HepG2 (cell line): ENCODE results near the gene UCP2. TPM values are rescaled to one million over a fixed set of nuclear protein-coding genes. Genes with fewer than 3 reads are reported as not detected.

Experiments used
- ATAC-seq: fragments of 200-7000 bp; cut with Tn5 transposase; 3 replicates; pipeline ENCODE4 v1.9.1; 2020; ENCODE audit warnings: mild to moderate bottlenecking, moderate library complexity
- BruUV-seq: library from RNA; stranded (reverse); fragments of 400-500 nt; replicated peaks from 2 replicates; lab custom pipeline; 2021; lab: Mats Ljungman, UMichigan
- CTCF ChIA-PET: fragments of 300-600 bp; formaldehyde crosslinking; extraction: SDS; loops from one replicate; lab custom pipeline; 2021; ENCODE audit warnings: low total read pairs, inconsistent platforms, low intra/inter-chr PET ratio; lab: Yijun Ruan, JAX
- POLR2A ChIA-PET: fragments of 350-600 bp; sonication (Branson Sonifier 250); formaldehyde crosslinking; loops from one replicate; lab custom pipeline; 2020; ENCODE audit warnings: antibody characterized with exemption, inconsistent platforms; lab: Yijun Ruan, JAX
- DNase-seq: peaks from one replicate; pipeline ENCODE4 v3.0.0-alpha.2; 2015; ENCODE audit warnings: low spot score
- FAIRE-seq: peaks from 3 replicates; lab custom pipeline; 2011; peaks lifted over from hg19 to GRCh38; lab: Jason Lieb, UNC
- H2AFZ ChIP-seq: one replicate; pipeline ENCODE4 v1.6.1; 2011; ENCODE audit warnings: low read length, inconsistent platforms
- H3K27ac ChIP-seq: fragments of 300-600 bp; 3 replicates; pipeline ENCODE4 v1.8.0; 2011; ENCODE audit warnings: mixed run types, mild to moderate bottlenecking, mixed read lengths, low read length, inconsistent platforms; ENCODE audit not compliant: insufficient read depth; ENCODE audit errors: extremely low read length
- H3K27me3 ChIP-seq, 2 experiments: fragments of 200-600 bp in 1 of 2; 2 replicates in 1 of 2; 3 replicates in 1 of 2; pipeline versions ENCODE4 v1.6.0 to v1.8.0; 2011; ENCODE audit warnings: low read length in 2 of 2, mild to moderate bottlenecking in 2 of 2, moderate library complexity in 2 of 2, inconsistent platforms in 1 of 2; ENCODE audit not compliant: insufficient read depth in 2 of 2, control insufficient read depth in 1 of 2
- H3K36me3 ChIP-seq, 2 experiments: fragments of 200-600 bp in 1 of 2; replicated peaks in 1 of 2; 2 replicates in 1 of 2; 3 replicates in 1 of 2; pipeline versions ENCODE4 v1.5.1 to v1.8.0; 2011; ENCODE audit warnings: low read length in 2 of 2, inconsistent platforms in 1 of 2; ENCODE audit not compliant: insufficient read depth in 2 of 2, control insufficient read depth in 1 of 2
- H3K4me1 ChIP-seq: 2 replicates; pipeline ENCODE4 v1.5.1; 2012; ENCODE audit warnings: low read length, inconsistent platforms; ENCODE audit not compliant: insufficient read depth
- H3K4me2 ChIP-seq: 2 replicates; pipeline ENCODE4 v1.6.0; 2011; ENCODE audit warnings: low read depth, low read length, inconsistent platforms
- H3K4me3 ChIP-seq, 3 experiments: fragments of 200-600 bp in 1 of 3; sonication (generic), shearing (Covaris generic) in 1 of 3; replicated peaks in 1 of 3; 2 replicates each; pipeline ENCODE4 v1.5.1; 2011 to 2016; ENCODE audit warnings: low read length in 3 of 3, inconsistent platforms in 2 of 3, low read depth in 2 of 3, mild to moderate bottlenecking in 2 of 3, control low read depth in 1 of 3, mixed read lengths in 1 of 3; ENCODE audit not compliant: insufficient read depth in 1 of 3
- H3K79me2 ChIP-seq: one replicate; pipeline ENCODE4 v1.6.1; 2011; ENCODE audit warnings: low read length, inconsistent platforms; ENCODE audit not compliant: insufficient read depth
- H3K9ac ChIP-seq: 2 replicates; pipeline ENCODE4 v1.6.0; 2011; ENCODE audit warnings: mild to moderate bottlenecking, low read depth, low read length, inconsistent platforms; ENCODE audit not compliant: insufficient read depth
- H3K9me3 ChIP-seq: 2 replicates; pipeline ENCODE4 v1.5.1; 2012; ENCODE audit warnings: mild to moderate bottlenecking, low read length
- H4K20me1 ChIP-seq: 2 replicates; pipeline ENCODE4 v1.6.0; 2011; ENCODE audit warnings: inconsistent platforms, mild to moderate bottlenecking, low read length, moderate library complexity; ENCODE audit not compliant: insufficient read depth
- ARID2 ChIP-seq: sonication (generic); formaldehyde crosslinking; IDR thresholded peaks from 2 replicates; pipeline ENCODE4 v1.8.1; 2022; ENCODE audit warnings: mild to moderate bottlenecking, missing genetic modification reagents, borderline replicate concordance
- BRCA1 ChIP-seq: sonication (generic); formaldehyde crosslinking; IDR thresholded peaks from 2 replicates; pipeline ENCODE4 v1.4.0; 2020; ENCODE audit warnings: missing genetic modification reagents
- FOXM1 ChIP-seq: sonication (generic); formaldehyde crosslinking; IDR thresholded peaks from 2 replicates; pipeline ENCODE4 v1.5.0; 2020; ENCODE audit warnings: missing genetic modification reagents
- HDAC1 ChIP-seq: sonication (generic); formaldehyde crosslinking; IDR thresholded peaks from 2 replicates; pipeline ENCODE4 v1.5.1; 2020; ENCODE audit warnings: mild to moderate bottlenecking, missing genetic modification reagents
- MAFK ChIP-seq, 2 experiments: IDR thresholded peaks in 1 of 2; conservative IDR thresholded peaks in 1 of 2; 2 replicates each; pipeline ENCODE4 v1.6.1; 2011; ENCODE audit warnings: improper control_type of control experiment in 2 of 2, low read length in 2 of 2
- MTERF4 ChIP-seq: sonication (generic); formaldehyde crosslinking; IDR thresholded peaks from 2 replicates; pipeline ENCODE4 v1.8.0; 2023; ENCODE audit warnings: mild to moderate bottlenecking, missing genetic modification reagents
- MXI1 ChIP-seq: IDR thresholded peaks from 3 replicates; pipeline ENCODE4 v1.6.1; 2012; ENCODE audit warnings: low read depth, low read length, inconsistent platforms, borderline replicate concordance
- NFYB ChIP-seq: sonication (generic); formaldehyde crosslinking; IDR thresholded peaks from 2 replicates; pipeline ENCODE4 v1.4.0; 2020; ENCODE audit warnings: missing genetic modification reagents
- RFX1 ChIP-seq: fragments of 450-650 bp; IDR thresholded peaks from 2 replicates; pipeline ENCODE4 v1.6.1; 2017
- RFX3 ChIP-seq: IDR thresholded peaks from 2 replicates; pipeline ENCODE4 v1.6.1; 2016; ENCODE audit warnings: missing biosample characterization, missing genetic modification reagents
- ZBTB38 ChIP-seq: sonication (generic); formaldehyde crosslinking; IDR thresholded peaks from 2 replicates; pipeline ENCODE4 v1.5.1; 2020; ENCODE audit warnings: mild to moderate bottlenecking, missing genetic modification reagents
- ZFP82 ChIP-seq: sonication (generic); formaldehyde crosslinking; IDR thresholded peaks from 2 replicates; pipeline ENCODE4 v1.5.1; 2020; ENCODE audit warnings: mild to moderate bottlenecking, missing genetic modification reagents, borderline replicate concordance
- ZMYM3 ChIP-seq: sonication (generic); formaldehyde crosslinking; IDR thresholded peaks from 2 replicates; pipeline ENCODE4 v1.5.1; 2020; ENCODE audit warnings: mild to moderate bottlenecking, missing genetic modification reagents
- ZNF143 ChIP-seq: sonication (generic); formaldehyde crosslinking; IDR thresholded peaks from 2 replicates; pipeline ENCODE4 v1.4.0; 2020; ENCODE audit warnings: missing genetic modification reagents
- ZNF503 ChIP-seq: sonication (generic); formaldehyde crosslinking; IDR thresholded peaks from 2 replicates; pipeline ENCODE4 v1.4.0; 2020; ENCODE audit warnings: missing genetic modification reagents
- ZNF777 ChIP-seq: sonication (generic); formaldehyde crosslinking; IDR thresholded peaks from 2 replicates; pipeline ENCODE4 v1.4.0; 2020; ENCODE audit warnings: missing genetic modification reagents
- ZNF891 ChIP-seq: sonication (generic); formaldehyde crosslinking; IDR thresholded peaks from 2 replicates; pipeline ENCODE4 v1.5.0; 2020; ENCODE audit warnings: mild to moderate bottlenecking, missing genetic modification reagents
- WGBS: methylation state at CpG from one replicate; pipeline ENCODE4 v1.1.6; 2017; ENCODE audit warnings: low lambda C conversion rate; 5-methylcytosine and 5-hydroxymethylcytosine counted together
- in situ Hi-C: cut with HindIII; loops from 2 replicates; pipeline ENCODE4 v1.10.0; 2017; ENCODE audit warnings: low pct_unique_long_range_greater_than_20kb; ENCODE audit not compliant: extremely low pct_ligation_motif_present
- intact Hi-C: fragments of 100-400 bp; cut with micrococcal nuclease; formaldehyde crosslinking; loops from one replicate; pipeline ENCODE4 v1.10.0; 2022; ENCODE audit not compliant: unreplicated experiment
- polyA plus RNA-seq, 8 experiments: library from polyadenylated mRNA; depleted of rRNA in 3 of 8; stranded (reverse) in 7 of 8; unstranded in 1 of 8; fragments of >200 nt; fragmentation: Illumina TruSeq in 4 of 8; extraction: Trizol in 4 of 8; gene quantifications; 2 replicates each; pipeline versions ENCODE4 v1.2.1 to v1.2.3, GENCODE V29; 2011 to 2016; ENCODE audit warnings: low read depth in 4 of 8, missing spikeins in 1 of 8, mixed read lengths in 1 of 8; ENCODE audit not compliant: insufficient read depth in 1 of 8
- total RNA-seq, 5 experiments: library from RNA; depleted of rRNA; stranded (reverse); fragments of >200 nt; fragmentation: Illumina TruSeq; extraction: Trizol; gene quantifications; 2 replicates each; pipeline ENCODE4 v1.2.3, GENCODE V29; 2016; ENCODE audit warnings: low read depth in 1 of 5
- TF ChIP-seq, protein P1 (sequence below): sonication (generic); formaldehyde crosslinking; IDR thresholded peaks from 2 replicates; pipeline ENCODE4 v1.5.1; 2020; ENCODE audit warnings: missing genetic modification reagents, mild to moderate bottlenecking, borderline replicate concordance

The UCP2 gene
- total and polyA plus RNA-seq, 2 of the 13 experiments (the other 11 are each of a cell fraction or from before 2014, with no cell fraction given): 2.7 to 3.2 TPM

DNA sequence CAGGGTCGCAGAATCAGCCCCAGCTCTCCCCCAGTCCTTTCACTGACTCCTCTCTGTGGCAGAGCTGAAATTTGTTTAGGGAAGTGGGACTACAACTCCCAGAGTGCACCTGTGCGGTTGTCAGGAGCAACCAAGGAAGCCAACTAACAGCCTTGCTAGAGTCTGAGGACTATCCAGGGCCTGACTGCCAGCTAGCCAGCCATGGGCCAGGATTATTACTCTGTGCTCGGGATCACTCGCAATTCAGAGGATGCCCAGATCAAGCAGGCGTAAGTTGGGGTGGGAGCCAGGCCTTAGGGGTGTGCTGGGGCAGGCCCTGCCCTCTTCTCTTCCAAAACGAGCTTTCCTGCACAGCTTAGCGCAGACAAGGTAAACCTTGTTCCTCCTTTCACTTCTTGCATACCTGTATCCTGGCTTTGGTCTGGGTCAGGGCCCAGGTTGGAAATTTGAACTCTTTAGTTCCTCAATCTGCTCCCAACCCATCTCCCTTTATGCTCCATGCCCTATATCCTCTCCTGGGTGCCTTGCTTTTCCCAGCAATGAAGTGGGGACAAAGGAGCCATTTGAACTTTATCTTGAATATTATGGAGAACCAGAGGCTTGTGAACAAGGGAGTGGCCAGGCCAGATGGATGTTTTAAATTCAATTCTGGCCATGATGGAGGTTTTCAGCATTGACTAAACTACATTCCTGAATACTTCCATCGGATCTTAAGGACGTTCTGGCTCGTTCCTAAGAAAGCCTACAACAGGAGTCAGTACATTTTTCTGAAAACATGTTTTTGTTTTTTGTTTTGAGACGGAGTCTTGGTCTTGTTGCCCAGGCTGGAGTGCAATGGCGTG lies 31.6 kb downstream of the UCP2 start, which contains the start of gene DNAJB13:
Gene DNAJB13, plus strand, starts transcription at position 158 of the 842 bp plus-strand sequence. Its CDS starts 44 bp downstream, at position 202.
- intact Hi-C loops (no loop called here), in situ Hi-C loops (loop anchor here (25.0 kb wide), 1 partner anchor 211 kb away; the partner anchor contains the start of genes C2CD3 and PPME1)
- Histone ChIP-seq H3K27me3 (no peaks in the 10 kb centered on the region; a peak in 1 of 5 replicates), H3K79me2 (peaks cover 11% of the 10 kb centered on the region), H3K4me2 (peak within 1 kb of the TSS; percentile 80), H3K4me1 (peaks cover 67% of the 10 kb centered on the region), H4K20me1 (0 out of 2 replicates have a peak, but pooled peaks cover 3% of the 10 kb centered on the region), H2AFZ (no peak within 1 kb of the TSS), H3K36me3 (peaks cover 0 to 7% of the 10 kb centered on the region in 2 experiments; a peak in 2 of 5 replicates), H3K27ac (peak within 1 kb of the TSS; percentile 86), H3K9ac (peak within 1 kb of the TSS; percentile 79), H3K9me3 (no peaks in the 10 kb centered on the region), H3K4me3 (peak within 1 kb of the TSS; percentile 46 to 77 (median 71))
- POLR2A ChIA-PET: no interaction called here
- ATAC-seq: peak; percentile 91
- FAIRE-seq: peak; percentile 56
- peak; percentile 77 for DNase-seq
- WGBS: 50% methylated on average over 9 of the region's 12 CpGs
- CTCF ChIA-PET: no interaction called here
- no TSS peak for BruUV-seq
- TF ChIP-seq RFX1 (peak; percentile 73), ZFP82 (CRISPR knock-in tag) (no peak), FOXM1 (CRISPR knock-in tag) (no peak), ZBTB38 (CRISPR knock-in tag) (peak; percentile 14; the same call in 1 of the 2 replicates), HDAC1 (peak; percentile 79), ZMYM3 (0 out of 2 replicates have a peak, but pooled peaks have one; percentile 22), ZNF503 (CRISPR knock-in tag) (no peak), BRCA1 (CRISPR knock-in tag) (no peak; the same call in 1 of the 2 replicates), MXI1 (peak; percentile 89; the same call in 1 of the 3 replicates), ZNF891 (CRISPR knock-in tag) (0 out of 2 replicates have a peak, but pooled peaks have one; percentile 52), ZNF143 (CRISPR knock-in tag) (peak; percentile 93), ZNF777 (CRISPR knock-in tag) (no peak), MAFK (conservative IDR thresholded peaks at IDR 0.05 in 1 of 2, IDR thresholded peaks at IDR 0.05 in 1 of 2; ENCODE audit: low read length in 2 of 2) (no peak), RFX3 (CRISPR knock-in tag) (peak; percentile 93), ARID2 (CRISPR knock-in tag) (peak; percentile 36; the same call in 1 of the 2 replicates), MTERF4 (CRISPR knock-in tag) (0 out of 2 replicates have a peak, but pooled peaks have one; percentile 21), NFYB (CRISPR knock-in tag) (peak; percentile 12; the same call in 1 of the 2 replicates)
- TF ChIP-seq, protein P1, sequence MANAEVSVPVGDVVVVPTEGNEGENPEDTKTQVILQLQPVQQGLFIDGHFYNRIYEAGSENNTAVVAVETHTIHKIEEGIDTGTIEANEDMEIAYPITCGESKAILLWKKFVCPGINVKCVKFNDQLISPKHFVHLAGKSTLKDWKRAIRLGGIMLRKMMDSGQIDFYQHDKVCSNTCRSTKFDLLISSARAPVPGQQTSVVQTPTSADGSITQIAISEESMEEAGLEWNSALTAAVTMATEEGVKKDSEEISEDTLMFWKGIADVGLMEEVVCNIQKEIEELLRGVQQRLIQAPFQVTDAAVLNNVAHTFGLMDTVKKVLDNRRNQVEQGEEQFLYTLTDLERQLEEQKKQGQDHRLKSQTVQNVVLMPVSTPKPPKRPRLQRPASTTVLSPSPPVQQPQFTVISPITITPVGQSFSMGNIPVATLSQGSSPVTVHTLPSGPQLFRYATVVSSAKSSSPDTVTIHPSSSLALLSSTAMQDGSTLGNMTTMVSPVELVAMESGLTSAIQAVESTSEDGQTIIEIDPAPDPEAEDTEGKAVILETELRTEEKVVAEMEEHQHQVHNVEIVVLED (CRISPR knock-in tag): peak; percentile 21; the same call in 1 of the 2 replicates
